Activated CD8-positive, alpha-beta memory T cell treated with anti-CD3 and anti-CD28 coated beads for 36 hours (primary cell): ENCODE measurements around the gene LRRC37A3. TPM values are rescaled to one million over a fixed set of nuclear protein-coding genes. Genes with fewer than 3 reads are reported as not detected.
"Not testable (repeated sequence)": the region's sequence is repeated elsewhere in the genome, so short reads cannot be mapped to it uniquely, and the experiment has no call there.

Experiments used
- CTCF ChIA-PET: fragments of 350-600 bp; sonication (Branson Sonifier 250); formaldehyde crosslinking; loops from one replicate; lab custom pipeline; 2021; ENCODE audit warnings: antibody characterized with exemption; lab: Charles Lee
- POLR2A ChIA-PET: fragments of 350-600 bp; sonication (Branson Sonifier 250); formaldehyde crosslinking; loops from one replicate; lab custom pipeline; 2021; ENCODE audit warnings: antibody characterized with exemption; lab: Charles Lee
- total RNA-seq, 2 experiments: library from RNA; stranded (reverse); gene quantifications; one replicate each; pipeline ENCODE4 v1.2.3, GENCODE V29; 2021

Gene LRRC37A3
- total RNA-seq, 2 experiments from 2014 or later = 5.9 to 6.7 TPM

DNA sequence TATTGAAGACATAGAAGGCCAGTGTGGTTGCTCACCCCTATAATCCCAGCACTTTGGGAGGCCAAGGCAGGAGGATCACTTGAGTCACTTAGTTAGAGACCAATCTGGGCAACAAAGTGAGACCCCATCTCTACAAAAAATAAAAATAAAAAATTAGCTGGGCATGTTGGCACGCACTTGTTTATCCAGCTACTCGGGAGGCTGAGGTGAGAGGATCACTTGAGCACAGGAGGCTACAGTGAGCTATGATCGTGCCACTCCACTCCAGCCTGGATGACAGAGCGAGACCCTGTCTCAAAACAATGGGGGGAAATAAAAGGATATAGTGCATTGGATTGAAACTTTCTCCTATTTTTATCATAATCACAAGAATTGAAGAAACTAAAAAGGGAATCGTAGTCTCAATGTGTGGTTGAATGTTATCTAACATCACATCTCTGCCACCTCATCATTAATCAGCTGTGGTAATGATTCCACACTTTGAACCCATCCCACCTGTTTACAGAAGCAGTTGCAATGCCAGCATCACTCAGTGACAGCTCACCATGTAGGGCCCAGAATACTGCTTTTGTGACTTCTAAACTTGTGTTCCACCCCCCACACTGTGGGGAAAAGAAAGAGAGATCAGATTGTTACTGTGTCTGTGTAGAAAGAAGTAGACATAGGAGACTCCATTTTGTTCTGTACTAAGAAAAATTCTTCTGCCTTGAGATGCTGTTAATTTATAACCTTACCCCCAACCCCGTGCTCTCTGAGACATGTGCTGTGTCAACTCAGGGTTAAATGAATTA lies 10.3 kb upstream of the LRRC37A3 start:
- CTCF ChIA-PET = interaction anchor here (1.9 kb wide), 1 partner anchor 9 kb away, joined by 5 read pairs; no protein-coding TSS in a partner anchor
- POLR2A ChIA-PET = not testable (repeated sequence)

DNA sequence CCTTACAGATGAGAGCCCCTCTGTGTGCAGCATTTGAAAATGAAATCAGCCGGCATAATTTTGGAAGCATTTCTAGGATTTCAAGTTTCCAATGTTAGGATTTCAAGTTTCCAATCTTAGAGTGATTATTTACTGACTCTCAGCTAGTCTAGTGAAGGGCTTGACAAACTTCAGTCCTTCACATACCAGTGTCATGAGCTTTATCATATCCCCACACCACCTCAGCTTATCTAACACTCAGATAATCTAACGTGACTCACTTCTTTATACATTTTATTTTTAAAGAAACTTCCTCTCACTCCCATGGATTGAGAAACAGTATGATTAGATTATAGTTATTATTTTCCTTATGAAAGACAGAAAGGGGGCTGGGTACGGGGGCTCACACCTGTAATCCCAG lies 9.4 kb upstream of the LRRC37A3 start:
- POLR2A ChIA-PET = not testable (repeated sequence)

DNA sequence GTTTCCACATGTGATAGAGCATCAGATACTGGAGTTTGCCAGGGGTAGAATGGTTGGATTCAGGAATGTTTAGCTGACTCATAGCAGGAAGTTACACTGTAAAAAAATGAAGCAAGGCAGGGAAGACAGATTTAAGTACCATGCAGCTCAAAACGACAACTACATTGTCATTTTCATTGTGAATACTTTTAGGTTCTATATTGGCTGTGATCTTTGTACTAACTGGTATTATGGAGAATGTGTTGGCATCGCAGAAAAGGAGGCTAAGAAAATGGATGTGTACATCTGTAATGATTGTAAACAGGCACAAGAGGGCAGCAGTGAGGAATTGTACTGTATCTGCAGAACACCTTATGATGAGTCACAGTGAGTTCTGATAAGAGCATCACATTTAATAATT lies 8.2 kb upstream of the LRRC37A3 start:
- CTCF ChIA-PET = interaction anchor here (1.7 kb wide), 1 partner anchor 14 kb away, joined by 3 read pairs; no protein-coding TSS in a partner anchor
- POLR2A ChIA-PET = not testable (repeated sequence)

More for the DNA sequence above, 9.4 kb upstream of the LRRC37A3 start:
- CTCF ChIA-PET = interaction anchor here (1.9 kb wide), 1 partner anchor 10 kb away, joined by 5 read pairs; no protein-coding TSS in a partner anchor

DNA sequence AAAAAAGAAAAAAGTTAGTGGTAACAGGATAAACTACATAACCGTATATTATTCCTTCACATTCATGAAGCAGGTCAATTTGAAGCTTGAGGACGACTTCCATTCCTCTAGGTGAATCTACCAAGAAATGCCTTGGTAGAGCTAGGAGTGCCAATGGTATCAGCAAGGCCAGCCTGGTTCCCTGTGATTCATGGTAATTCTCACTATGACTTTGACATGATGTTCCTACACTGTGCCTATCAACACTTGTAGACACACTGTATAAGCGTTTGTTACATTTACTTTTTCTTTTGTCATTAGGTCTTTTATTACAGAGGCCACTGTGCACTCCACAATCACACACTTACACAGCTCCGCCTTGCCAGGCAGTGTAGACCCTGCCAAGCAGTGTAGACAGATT lies 7.2 kb upstream of the LRRC37A3 start:
- POLR2A ChIA-PET = not testable (repeated sequence)
- CTCF ChIA-PET = interaction anchor here (0.6 to 1.7 kb wide), 3 partner anchors 15 to 576 kb away, joined by 3 to 4 read pairs (median 3); no protein-coding TSS in a partner anchor

DNA sequence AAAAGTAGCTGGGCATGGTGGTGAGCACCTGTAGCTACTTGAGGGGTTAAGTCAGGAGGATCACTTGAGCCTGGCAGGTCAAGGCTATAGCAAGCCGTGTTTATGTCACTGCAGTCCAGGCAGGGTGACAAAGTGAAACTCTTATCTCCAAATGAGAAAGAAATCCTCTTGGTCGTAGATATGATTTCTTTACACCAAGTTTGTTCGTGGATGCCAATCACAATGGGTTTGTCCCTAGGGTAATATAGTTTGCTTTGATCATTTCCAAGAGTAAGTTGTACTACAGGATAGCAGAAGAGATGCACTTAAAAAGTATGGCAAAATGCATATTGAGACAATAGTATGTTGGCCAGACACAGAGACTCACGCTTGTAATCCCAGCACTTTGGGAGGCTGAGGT lies 6.0 kb upstream of the LRRC37A3 start:
- POLR2A ChIA-PET = not testable (repeated sequence)
- CTCF ChIA-PET = interaction anchor here (1.1 kb wide), 1 partner anchor 212 kb away, joined by 4 read pairs; the partner anchor contains the start of gene RGS9

DNA sequence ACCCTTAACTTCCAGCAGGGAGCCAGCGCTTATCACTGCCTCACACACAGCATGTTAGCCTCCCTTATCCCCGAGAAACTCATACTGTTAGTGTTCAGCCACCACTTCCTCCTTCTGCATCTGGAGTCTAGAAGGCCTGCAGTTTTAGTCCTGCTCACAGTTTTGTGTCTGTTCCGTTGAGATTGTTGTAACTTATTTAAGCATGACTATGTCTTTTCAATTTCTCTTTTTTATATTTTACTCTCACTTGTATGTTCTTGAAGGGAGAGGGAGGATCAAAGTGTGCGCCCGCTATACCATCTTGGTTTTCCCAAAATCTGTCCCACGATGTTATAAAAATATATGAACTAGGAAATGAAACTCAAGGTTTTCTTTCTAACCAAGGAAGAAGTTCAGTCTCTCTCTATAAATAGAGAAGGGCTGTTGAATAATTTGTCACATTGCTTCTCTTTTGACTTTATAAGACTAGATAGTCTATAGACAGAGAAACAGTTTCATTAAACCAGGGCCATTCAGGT lies 3.8 kb upstream of the LRRC37A3 start:
- CTCF ChIA-PET, POLR2A ChIA-PET: not testable (repeated sequence)

DNA sequence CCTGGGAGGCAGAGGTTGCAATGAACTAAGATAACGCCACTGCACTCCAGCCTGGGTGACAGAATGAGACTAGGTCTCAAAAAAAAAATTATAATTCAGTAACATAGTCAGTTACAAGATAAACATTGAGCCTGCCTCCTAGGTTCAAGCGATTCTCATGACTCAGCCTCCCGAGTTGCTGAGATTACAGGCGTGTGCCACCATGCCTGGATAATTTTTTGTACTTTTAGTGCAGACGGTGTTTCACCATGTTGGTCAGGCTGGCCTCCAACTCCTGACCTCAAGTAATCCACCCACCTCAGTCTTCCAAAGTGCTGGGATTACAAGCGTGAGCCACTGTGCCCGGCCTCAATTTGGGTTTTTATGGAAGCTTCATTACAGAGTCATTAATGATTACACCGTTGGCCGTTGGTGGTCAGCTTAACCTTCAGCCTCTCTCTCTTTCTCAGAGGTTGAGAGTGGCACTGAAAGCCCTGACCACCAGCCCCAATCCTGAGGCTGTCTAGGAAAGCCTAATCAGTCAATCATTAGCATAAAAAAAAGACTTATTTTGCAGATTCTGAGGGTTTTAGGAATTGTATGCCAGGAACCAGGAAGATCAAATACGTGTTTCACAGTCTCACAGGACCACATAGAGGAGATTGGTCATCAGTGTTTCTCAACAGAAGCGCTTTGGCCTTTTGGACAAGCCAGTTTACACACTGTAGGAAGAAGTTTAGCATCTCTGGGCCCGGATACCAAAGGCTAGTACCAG lies 1.3 kb upstream of the LRRC37A3 start:
- ChIA-PET CTCF (no interaction called here), POLR2A (no interaction called here)

DNA sequence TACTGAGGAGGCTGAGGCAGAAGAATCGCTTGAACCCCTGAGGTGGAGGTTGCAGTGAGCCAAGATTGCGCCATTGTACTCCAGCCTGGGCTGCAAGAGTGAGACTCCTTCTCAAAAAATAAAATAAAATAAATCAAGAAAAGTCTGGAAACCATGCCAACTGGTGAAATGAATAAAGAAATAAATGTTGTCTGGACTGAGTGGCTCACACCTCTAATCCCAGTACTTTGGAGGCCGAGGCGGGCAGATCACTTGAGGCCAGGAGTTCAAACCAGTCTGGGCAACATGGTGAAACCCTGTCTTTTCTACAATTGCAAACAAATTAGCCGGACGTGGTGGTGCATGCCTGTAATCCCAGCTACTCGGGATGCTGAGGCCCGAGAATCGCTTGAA lies 744 bp upstream of the LRRC37A3 start:
- POLR2A ChIA-PET = interaction anchor here (1.2 kb wide), 1 partner anchor 42 kb away, joined by 3 read pairs; no protein-coding TSS in a partner anchor
- CTCF ChIA-PET = interaction anchor here (1.2 to 1.5 kb wide), 2 partner anchors 23 to 82 kb away, joined by 3 to 4 read pairs; no protein-coding TSS in a partner anchor

DNA sequence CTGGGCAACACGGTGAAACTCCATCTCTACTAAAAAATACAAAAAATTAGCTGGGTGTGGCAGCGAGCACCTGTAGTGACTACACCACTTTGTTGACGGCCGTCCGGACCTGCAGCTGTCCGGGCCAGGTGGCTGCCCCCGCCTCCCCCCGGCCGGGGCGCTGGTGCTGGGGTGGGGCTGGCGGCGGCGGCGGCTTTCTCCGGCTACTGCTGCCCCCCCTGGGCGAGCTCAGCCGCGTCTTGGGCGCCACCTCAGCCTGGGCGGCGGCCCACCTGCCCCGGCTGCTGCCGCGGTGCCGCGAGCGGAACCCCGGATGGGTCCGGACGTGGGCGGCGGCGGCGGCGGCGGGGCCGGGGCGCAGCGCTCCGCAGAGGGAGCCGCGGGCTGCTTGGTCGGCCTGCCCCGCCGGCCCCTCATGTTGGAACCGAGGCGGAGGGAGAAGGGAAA lies 413 bp downstream of the LRRC37A3 start:
- ChIA-PET POLR2A (interaction anchor here (0.6 to 1.6 kb wide), 3 partner anchors 43 to 181 kb away, joined by 3 read pairs; no protein-coding TSS in a partner anchor), CTCF (interaction anchor here (0.7 to 1.5 kb wide), 5 partner anchors 20 to 898 kb away, joined by 3 to 9 read pairs (median 4); partner anchors contain the start of gene ICAM2)

DNA sequence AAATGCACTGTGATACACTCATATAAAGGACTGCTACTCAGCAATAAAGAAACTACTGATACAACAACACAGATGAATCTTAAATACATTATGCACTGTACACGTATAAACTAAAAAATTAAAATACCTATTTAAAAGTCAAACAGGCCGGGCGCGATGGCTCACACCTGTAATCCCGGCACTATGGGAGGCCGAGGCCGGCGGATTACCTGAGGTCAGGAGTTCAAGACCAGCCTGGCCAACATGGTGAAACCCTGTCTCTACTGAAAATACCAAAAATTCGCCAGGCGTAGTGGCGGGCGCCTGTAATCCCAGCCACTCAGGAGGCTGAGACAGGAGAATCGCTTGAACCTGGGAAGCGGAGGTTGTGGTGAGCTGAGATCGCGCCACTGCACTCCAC lies 1.7 kb downstream of the LRRC37A3 start:
- POLR2A ChIA-PET, CTCF ChIA-PET: not testable (repeated sequence)

DNA sequence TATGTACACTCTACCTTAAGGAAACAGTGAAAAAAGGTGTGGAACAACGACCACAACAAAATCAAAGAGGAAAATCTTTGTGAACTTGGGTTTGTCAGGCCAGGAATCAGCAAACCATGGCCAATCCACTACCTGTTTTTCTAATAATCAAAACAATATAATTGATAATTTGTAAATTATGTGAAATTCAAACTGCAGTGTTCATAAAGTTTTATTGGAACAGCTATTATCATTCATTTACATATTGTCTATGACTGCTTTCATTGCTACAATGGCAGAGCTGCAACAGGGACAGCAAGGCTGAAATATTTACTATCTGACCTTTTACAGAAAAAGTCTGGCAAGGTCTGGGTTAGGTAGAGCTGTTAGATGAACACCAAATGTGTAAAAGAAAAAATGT lies 4.0 kb downstream of the LRRC37A3 start:
- CTCF ChIA-PET, POLR2A ChIA-PET: not testable (repeated sequence)

DNA sequence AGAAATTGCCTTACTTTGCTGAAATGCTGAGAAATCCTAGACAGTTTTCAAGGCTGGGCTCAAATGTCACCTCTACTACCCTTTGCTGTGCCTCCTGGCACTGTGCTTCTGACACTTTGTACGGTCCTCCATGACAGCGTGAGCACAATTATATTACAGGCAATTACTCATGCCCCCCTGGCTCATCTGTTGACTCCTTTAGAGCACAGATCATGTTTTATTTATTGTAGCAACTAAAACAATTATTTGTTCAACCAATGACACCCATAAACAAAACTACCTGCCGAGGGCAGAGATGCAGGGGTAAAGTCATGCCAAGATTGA lies 9.1 kb downstream of the LRRC37A3 start:
- POLR2A ChIA-PET = not testable (repeated sequence)

DNA sequence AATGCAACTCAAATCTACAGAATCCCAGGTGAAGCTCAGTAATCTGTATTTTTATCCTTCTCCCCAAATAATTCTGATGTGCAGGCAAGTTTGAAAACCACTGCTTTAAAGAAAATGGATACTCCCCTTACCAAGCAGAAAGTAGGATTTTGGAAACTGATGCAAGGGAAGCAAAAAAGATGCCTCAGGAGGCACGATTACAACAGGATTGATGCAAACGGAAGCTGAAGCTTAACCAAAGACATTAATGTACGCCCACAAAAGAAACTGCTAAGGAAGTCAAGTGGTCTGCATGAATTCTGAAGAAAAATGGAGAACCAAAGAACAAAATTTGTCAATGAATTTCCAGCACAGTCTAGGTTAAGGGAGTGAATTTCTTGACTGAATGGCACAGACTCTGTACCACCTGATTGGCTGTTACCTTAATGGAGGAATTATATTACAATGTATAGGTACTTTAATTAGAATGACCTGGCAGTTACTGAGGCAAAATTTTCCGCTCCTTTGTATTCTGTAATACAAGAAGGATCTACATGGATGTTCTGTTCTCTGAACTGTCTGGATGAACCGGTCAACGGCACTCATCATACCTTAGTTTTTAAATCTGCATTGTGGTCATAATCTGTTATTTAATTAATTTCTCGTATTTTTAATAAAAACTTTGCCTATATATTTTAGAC lies 9.6 kb downstream of the LRRC37A3 start:
- POLR2A ChIA-PET, CTCF ChIA-PET: not testable (repeated sequence)

More for the DNA sequence above, 9.1 kb downstream of the LRRC37A3 start:
- CTCF ChIA-PET = not testable (repeated sequence)

DNA sequence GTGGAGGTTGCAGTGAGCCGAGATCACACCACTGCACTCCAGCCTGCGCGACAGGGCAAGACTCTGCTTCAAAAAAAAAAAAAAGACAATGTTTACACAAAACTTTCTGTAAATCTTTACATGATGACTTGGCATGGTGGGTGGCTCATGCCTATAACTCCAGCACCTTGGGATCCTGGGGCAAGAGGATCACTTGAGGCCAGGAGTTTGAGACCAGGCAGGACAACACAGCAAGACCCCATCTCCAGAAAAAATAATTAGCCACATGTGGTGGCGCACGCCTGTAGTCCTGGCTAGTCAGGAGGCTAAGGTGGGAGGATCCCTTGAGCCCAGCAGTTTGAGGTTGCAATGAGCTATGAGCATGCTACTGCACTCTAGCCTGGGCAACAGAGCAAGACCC lies 15.2 kb downstream of the LRRC37A3 start:
- CTCF ChIA-PET, POLR2A ChIA-PET: not testable (repeated sequence)

DNA sequence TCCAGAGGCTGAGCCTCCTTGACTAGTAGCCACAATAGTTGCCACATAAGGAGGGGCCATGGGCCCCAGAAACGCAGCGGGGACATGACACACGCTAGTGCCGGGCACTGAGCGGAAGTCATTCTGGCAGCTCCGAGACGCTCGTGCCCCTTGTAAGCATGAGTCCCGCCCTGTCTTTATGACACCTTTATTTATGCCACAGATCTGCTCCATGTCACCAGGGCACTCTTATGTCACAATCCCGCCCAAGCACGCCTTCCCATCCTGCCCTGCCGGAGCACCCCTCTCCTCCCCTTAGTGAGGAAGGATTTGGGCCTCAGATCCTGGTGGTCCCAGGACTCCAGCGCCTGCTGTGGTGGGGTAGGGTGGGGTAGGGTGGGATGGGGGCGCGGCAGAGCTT lies 22.1 kb downstream of the LRRC37A3 start:
- CTCF ChIA-PET, POLR2A ChIA-PET: not testable (repeated sequence)

DNA sequence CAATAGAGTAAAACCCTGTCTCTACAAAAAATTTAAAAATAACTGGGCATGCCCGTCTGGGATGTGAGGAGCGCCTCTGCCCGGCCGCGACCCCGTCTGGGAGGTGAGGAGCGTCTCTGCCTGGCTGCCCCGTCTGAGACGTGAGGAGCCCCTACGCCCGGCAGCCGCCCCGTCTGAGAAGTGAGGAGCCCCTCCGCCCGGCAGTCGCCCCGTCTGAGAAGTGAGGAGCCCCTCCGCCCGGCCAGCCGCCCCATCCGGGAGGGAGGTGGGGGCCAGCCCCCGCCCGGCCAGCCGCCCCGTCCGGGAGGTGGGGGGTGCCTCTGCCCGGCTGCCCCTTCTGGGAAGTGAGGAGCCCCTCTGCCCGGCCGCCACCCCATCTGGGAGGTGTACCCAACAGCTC lies 45.1 kb downstream of the LRRC37A3 start:
- POLR2A ChIA-PET, CTCF ChIA-PET: not testable (repeated sequence)

DNA sequence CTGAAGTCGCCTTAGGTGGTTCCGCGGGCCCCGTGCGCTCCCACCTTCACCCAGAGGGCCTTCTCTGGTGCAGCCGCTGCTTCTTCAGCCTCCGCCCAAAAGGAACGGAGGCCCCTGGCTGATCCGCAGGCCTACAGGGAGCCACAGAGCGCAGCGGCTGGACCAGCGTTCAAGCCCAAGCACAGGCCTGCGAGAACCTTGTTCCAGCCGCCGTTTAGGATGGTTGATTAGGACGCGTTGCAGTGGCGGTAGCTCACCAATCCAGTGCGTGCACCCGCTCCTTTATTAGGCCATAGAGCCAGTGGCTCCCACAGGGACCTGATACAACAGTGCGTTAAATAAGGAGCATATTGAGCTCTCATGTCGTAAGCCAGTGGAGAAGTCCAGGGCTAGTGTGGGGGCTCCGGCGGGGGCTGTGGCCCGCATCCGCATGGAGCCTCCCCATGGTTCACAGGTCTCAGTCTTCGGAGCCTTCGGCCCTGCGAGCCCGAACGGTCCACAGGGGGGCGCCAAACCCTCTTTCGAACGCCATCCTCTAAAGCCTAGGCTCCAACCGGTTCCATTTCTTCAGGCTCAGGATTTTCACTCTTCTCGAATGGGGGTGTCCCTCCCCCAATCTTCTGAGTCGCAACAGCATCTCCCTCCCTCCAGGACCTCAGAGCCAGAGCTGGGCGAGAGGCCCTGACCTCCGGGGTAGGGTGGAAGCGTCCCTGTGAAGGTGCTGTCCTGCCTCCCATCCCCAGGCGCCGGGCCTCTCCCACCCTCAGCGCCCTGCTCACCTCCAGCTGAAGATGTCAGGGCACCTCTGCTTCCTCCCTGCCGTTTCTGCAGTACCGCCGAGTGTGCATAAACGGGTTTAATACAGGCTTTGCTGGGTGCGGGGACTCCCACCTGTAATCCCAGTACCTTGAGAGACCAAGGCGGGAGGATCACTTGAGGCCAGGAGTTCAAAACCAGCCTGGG lies 71.5 kb downstream of the LRRC37A3 start:
- POLR2A ChIA-PET, CTCF ChIA-PET: not testable (repeated sequence)

DNA sequence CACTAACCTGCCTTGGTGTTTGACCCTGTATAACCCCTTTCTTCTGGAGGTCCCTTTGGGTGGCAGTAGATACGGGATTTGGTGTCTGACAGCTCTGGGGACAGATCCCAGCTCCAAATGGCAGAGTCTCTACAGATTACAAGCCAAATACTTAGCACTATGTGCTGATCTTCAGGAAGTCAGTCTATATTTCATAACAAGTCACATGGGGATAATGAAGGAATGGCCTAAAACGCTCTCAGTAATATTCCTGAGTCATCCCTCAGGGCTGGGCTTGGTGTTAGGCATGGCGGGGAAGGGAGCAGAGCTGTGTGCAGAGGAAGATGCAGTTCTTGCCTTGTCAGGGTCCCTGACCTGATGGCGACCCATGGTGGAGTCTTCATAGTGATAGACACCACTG lies 72.4 kb downstream of the LRRC37A3 start:
- POLR2A ChIA-PET, CTCF ChIA-PET: not testable (repeated sequence)
